GM18519 (cell line): ENCODE data around the gene COX7A1.
"Not testable (repeated sequence)": the region's sequence is repeated elsewhere in the genome, so short reads cannot be mapped to it uniquely, and the experiment has no call there.

ENCODE experiments used
- ATAC-seq: cut with Tn5 transposase; IDR thresholded peaks from one replicate; pipeline ENCODE4 v1.9.1; 2021; ENCODE audit warnings: mild to moderate bottlenecking, moderate library complexity; ENCODE audit not compliant: unreplicated experiment, low FRiP score

Gene COX7A1

DNA sequence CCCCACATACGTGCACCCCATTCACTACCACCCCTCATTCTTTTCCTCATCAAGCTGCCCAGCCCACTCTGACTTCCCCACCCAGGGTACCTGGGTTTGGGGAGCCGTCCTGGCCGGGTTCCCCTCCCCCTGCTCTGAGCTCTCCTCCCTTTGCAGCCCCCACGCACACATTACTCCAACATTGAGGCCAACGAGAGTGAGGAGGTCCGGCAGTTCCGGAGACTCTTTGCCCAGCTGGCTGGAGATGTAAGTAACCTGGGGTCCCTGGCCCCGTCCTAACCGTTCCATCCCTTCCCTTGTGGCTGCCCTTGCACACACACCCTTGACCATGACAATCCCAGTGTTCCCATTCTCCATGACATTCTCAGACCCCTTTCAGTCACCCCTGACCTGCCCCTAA, 9.8 kb downstream of the COX7A1 start:
- ATAC-seq, result no peak

DNA sequence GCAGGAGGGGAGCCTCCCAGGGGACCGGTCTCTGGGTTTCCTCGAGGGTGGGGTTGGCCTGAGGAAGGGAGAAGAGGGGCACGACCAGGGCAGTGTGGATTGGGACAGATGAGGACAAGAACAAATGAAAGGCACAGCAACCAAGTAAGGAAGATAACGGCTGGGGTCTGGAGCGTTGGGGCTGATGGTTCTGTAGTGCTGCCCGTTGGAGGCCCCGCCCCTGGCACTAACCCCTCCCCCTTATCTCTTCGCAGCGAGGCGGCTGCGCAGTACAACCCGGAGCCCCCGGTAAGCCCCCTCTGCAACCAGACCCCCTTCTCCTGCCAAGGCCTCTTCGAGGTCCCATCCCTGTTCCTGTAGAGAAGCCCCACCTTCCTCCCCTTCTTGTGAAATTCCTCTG, 10.2 kb downstream of the COX7A1 start:
- ATAC-seq, result no peak

DNA sequence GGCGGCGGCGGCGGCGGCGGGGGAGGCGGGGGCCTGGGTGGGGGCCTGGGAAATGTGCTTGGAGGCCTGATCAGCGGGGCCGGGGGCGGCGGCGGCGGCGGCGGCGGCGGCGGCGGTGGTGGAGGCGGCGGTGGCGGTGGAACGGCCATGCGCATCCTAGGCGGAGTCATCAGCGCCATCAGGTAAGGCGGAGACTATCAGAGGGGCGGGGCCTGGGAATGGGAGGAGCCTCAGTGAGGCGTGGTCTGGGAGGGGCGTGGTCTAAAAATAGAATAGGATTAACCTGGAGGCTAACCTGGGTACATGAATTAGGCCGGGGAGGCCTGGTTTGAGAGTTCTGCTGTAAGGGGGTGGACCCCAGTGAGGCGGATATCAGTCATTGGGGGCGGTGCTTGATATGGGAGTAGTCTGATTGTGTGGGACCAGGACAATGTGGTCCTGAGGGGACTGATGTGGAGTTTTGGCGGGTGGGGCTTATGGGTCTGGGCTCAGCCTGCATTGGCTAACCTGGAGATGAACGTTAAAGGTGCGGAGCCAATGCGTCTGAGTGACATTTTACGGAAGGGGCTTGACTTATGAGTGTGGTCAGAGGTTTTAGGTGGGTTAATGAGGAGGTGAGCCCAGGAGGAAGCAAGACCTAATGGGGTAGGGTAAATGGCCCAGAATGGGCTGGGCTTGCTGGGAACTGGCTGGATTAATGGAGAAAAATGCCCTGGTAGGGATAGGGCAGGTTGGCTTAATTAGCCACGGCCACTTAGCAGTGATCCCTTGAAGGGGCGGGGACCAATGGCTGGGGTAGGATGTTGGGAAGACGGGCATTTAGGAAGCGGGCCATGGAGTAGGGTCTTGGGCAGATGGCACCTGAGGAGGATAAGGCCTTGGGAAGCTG, 11.0 kb downstream of the COX7A1 start:
- no peak for ATAC-seq

- no peak for ATAC-seq
Observed at GRCh38 chr19:36140304-36141038, 11.8 kb downstream of the COX7A1 start.

- ATAC-seq, result peak; percentile 70
Observed at GRCh38 chr19:36139473-36140303, 12.6 kb downstream of the COX7A1 start, which contains the start of gene CAPNS1. Gene CAPNS1, plus strand, starts transcription at chr19:36140066. Its CDS starts 946 bp downstream, at chr19:36141012.

- no peak for ATAC-seq
Observed at GRCh38 chr19:36139120-36139472, 13.2 kb downstream of the COX7A1 start.

GRCh38 chr19:36136964-36137686, 15.1 kb downstream of the COX7A1 start:
- ATAC-seq, result no peak

DNA sequence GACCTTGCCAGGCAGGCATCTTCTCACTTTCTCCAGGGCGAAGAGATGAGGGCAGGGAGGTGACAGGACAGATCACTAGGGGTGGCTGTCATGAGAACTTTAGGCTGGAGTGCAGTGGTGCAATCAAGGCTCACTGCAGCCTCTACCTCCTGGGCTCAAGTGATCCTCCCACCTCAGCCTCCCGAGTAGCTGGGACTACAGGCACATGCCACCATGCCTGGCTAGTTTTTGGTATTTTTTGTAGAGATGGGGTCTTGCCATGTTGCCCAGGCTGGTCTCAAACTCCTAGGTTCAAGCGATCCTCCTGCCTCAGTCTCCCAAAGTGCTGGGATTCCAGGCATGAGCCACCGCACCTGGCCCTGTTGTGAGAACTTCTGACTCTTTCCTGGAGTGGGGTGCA, 17.4 kb downstream of the COX7A1 start:
- not testable (repeated sequence) for ATAC-seq

- not testable (repeated sequence) for ATAC-seq
Observed at GRCh38 chr19:36131221-36131620, 21.0 kb downstream of the COX7A1 start.

GRCh38 chr19:36128392-36128736, 23.9 kb downstream of the COX7A1 start:
- ATAC-seq, result no peak

GRCh38 chr19:36125557-36125956, 26.7 kb downstream of the COX7A1 start:
- no peak for ATAC-seq

GRCh38 chr19:36121486-36122124, 30.6 kb downstream of the COX7A1 start:
- no peak for ATAC-seq

- ATAC-seq, result no peak
Observed at GRCh38 chr19:36120984-36121358, 31.3 kb downstream of the COX7A1 start.

GRCh38 chr19:36120092-36120983, 31.9 kb downstream of the COX7A1 start:
- no peak for ATAC-seq

- ATAC-seq, result no peak
Observed at GRCh38 chr19:36116344-36116637, 36.0 kb downstream of the COX7A1 start.

DNA sequence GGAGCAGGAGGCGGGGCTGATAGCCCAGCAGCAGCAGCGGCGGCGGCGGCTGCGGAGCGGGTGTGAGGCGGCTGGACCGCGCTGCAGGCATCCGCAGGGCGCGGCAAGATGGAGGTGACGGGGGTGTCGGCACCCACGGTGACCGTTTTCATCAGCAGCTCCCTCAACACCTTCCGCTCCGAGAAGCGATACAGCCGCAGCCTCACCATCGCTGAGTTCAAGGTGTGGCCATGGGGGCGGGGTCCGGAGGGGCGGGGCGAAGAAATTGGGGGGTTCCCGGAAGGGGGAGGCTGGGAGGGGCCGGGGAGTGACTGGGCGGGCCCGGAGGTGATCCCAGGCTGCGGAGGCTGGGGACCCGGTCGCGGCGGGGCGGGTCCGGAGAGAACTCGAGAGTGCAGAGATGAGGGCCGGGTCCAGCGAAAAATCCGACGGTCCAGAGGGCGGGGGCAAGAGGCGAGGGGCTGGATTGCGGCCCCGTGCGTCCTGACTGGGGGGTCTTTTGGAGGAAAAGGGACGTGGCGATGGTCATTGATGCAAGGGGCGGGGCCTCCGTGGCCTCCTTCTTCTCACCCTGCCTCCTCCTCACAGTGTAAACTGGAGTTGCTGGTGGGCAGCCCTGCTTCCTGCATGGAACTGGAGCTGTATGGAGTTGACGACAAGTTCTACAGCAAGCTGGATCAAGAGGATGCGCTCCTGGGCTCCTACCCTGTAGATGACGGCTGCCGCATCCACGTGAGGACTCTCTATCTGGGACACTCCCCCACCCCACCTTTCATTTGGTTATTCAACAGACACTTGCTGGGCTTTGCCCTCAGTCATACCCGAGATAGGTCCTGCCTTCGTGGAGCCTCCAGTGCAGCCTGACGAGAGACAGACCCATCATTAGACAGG, 36.5 kb downstream of the COX7A1 start, which contains the start of gene TBCB:
Gene TBCB (plus strand): TSS at position 16 of the 891 bp plus-strand sequence. CDS start 93 bp downstream, at position 109.
- no peak for ATAC-seq

- ATAC-seq, result peak; percentile 71
Observed at GRCh38 chr19:36114721-36115452, 37.4 kb downstream of the COX7A1 start, which contains the start of gene POLR2I. Gene POLR2I, minus strand, starts transcription at chr19:36114875. Its CDS starts 19 bp downstream, at chr19:36114856.
